ENCODE results near the gene CDKN3.
"Not testable (repeated sequence)": the region's sequence is repeated elsewhere in the genome, so short reads cannot be mapped to it uniquely, and the experiment has no call there.

CDKN3 gene

GRCh38 chr14:54387328-54387727 is 9.5 kb upstream of the CDKN3 start:
- no peak overlapping the region for H3K4me3 ChIP-seq (ENCODE audit: low read depth, low read length)
- no peak for TF ChIP-seq CTCF (IDR thresholded peaks at IDR 0.05; ENCODE audit: low read depth, low read length)

GRCh38 chr14:54392131-54392859 is 4.5 kb upstream of the CDKN3 start:
- TF ChIP-seq CTCF (IDR thresholded peaks at IDR 0.05; ENCODE audit: low read depth, low read length) = no peak

GRCh38 chr14:54392986-54393884 is 3.6 kb upstream of the CDKN3 start:
- not testable (repeated sequence) for H3K4me3 ChIP-seq (ENCODE audit: low read depth, low read length)

More at GRCh38 chr14:54392131-54392859, 4.5 kb upstream of the CDKN3 start:
- no peak overlapping the region for H3K4me3 ChIP-seq (ENCODE audit: low read depth, low read length)

- no peak for TF ChIP-seq CTCF (IDR thresholded peaks at IDR 0.05; ENCODE audit: low read depth, low read length)
- H3K4me3 ChIP-seq (ENCODE audit: low read depth, low read length) = no peak overlapping the region
Observed at GRCh38 chr14:54394596-54394995, 2.2 kb upstream of the CDKN3 start.

- TF ChIP-seq CTCF (IDR thresholded peaks at IDR 0.05; ENCODE audit: low read depth, low read length) = no peak
- no peak overlapping the region for H3K4me3 ChIP-seq (ENCODE audit: low read depth, low read length)
Observed at GRCh38 chr14:54395284-54395683, 1.5 kb upstream of the CDKN3 start.

- TF ChIP-seq CTCF (IDR thresholded peaks at IDR 0.05; ENCODE audit: low read depth, low read length) = no peak
- H3K4me3 ChIP-seq (ENCODE audit: low read depth, low read length) = no peak overlapping the region
Observed at GRCh38 chr14:54395716-54396115, 1.1 kb upstream of the CDKN3 start.

- no peak for TF ChIP-seq CTCF (IDR thresholded peaks at IDR 0.05; ENCODE audit: low read depth, low read length)
- peak overlapping the region; percentile 72 for H3K4me3 ChIP-seq (ENCODE audit: low read depth, low read length)
Observed at GRCh38 chr14:54396183-54396492, 669 bp upstream of the CDKN3 start.

Data from WI38 (cell line).